ENCODE data around the gene ZNF441.
"Not testable (repeated sequence)": the region's sequence is repeated elsewhere in the genome, so short reads cannot be mapped to it uniquely, and the experiment has no call there.

Gene ZNF441
- 73.1 to 81.8 reads per million in 2 donors for total RNA-seq

DNA sequence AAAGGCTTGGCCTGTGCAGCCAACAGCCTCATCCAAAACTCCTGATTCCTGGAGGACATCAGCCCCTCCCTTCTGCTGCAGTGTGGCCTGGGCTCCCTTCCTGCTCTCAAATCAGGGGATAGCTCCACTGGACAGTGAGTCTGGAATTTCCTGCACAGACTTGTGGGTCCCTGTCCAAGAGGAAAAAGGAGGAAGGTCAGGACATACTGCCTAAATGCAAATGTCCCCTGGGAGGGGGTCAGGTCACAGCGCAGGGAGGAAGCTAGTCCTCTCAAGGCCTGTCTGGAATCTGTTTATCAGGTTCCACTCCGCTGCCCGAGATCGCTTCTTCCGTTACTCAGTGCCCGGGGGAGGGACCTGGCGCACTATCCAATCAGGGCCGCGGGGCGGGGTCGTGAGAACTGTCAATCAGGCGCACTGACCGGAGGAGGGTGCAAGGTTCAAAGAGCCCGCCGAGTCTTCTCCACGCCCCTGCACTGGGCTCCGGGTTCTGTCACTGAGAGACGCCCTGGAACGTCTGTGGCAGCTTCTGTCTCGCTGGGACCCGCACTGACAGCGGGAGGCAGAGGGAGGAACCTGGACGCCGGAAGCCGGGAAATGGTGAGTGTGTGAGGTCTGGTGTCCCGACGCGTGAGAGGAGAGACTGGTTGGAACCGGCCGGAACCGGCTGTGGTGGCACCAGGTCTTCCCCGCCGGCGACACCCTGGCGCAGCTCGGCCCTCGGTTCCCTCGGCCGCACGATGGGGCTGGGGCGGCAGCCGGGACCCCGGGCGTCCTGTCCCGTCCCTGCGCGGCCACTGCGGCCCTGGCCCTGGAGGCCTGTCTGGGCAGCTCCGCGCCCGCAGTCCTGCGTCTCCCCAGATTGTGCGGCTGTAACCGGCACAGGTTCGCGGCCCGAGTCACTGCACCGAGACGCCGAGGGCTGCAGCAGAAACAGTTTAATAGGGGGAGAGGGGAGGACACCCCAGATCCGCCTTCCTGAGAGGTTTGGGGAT lies at the start of gene ZNF441:
Gene ZNF441 (plus strand): TSS at position 404 of the 995 bp plus-strand sequence. CDS start 194 bp downstream, at position 598.
- DNase-seq: peak; percentile 76

DNA sequence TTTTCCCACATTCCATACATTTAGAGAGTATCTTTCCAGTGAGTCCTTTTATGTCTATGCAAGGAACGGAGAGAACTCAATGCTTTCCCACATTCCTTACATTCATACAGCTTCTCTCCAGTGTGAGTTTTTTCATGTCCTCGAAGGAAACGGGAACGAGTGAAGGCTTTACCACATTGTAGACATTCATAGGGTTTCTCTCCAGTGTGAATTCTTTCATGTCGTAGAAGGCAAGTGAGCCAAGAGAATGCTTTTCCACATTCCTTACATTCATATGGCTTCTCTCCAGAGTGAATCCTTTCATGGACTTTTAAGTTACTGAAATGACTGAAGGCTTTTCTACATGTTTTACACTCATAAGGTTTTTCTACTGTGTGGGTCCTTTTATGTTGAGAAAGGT lies 45.1 kb upstream of the ZNF441 start:
- no peak for DNase-seq

DNA sequence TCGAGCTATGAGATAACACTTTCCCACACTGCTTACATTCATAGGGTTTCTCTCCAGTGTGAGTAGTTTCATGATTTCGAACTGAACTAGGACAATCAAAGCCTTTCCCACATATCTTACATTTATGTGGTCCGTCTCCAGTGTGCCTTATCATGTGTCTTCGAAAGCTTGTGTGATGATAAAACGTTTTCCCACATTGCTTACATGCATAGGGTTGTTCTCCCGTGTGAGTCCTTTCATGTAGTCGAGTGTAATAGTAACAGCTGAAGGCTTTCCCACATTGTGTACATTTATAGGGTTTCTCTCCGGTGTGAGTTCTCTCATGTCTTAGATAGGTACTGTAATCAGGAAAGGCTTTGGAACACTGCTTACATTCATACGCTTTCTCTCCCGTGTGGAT lies 44.4 kb upstream of the ZNF441 start:
- no peak for DNase-seq

DNA sequence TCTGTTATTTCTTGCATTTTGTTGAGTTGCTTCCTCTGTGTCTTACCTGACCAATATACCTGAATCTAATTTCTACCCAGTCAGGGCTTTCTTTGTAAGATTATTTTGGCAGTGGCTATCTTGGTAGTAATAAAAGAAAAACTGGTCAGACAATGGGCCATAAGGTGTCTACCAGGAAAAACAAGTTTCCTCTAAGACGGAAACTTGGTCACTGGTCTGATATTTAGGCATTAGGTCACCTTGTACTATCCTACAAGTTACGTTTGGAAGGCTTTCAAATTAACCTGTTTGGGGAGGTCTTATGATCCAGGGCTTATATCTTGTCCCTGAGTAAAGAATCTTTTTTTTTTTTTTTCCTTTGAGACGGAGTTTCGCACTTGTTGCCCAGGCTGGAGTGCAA lies 37.2 kb upstream of the ZNF441 start:
- no peak for DNase-seq

DNA sequence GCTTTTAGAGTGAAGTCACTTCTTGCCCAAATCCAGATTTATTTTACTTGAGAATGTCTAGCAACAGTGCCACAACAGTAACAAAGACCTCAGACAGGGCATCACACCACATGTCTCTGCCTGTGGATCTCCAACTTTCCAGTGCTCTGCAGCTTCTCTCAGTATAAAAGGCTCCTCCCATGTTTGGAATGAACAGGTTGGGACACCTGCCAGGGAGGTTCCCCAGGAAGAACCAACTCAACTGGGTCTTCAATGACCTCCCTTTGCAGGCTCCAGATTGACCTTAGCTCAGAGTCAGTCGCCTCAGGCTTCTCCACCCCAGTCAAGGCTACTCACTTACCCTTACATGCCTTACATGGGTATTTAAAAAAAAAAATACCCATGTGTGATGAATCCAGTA lies 31.4 kb upstream of the ZNF441 start:
- no peak for DNase-seq

GRCh38 chr19:11736696-11737095 lies 30.1 kb upstream of the ZNF441 start:
- no peak for DNase-seq

GRCh38 chr19:11737964-11738745 lies 28.6 kb upstream of the ZNF441 start:
- DNase-seq: no peak

- DNase-seq: peak; percentile 45
These were observed 27.8 kb upstream of the ZNF441 start, which contains the start of gene ZNF823 for GRCh38 chr19:11738746-11739620. TSS of gene ZNF823 (minus strand) at chr19:11738946. CDS start at chr19:11738819, 127 bp downstream.

DNA sequence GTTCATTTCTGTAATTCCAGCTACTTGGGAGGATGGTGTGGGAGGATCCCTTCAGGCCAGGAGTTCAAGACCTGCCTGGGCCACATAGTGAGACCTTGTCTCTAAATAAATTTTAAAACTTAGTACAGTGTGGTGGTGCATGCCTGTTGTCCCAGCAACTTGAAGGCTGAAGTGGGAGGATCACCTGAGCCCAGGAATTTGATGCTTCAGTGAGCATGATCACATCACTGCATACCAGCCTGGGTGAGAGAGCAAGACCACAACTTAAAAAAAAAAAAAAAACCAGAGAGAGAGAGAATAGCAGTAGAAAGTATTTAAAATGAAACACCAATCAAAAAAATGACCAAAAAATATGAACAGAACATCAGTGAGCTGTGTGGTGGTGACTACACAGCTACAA lies 20.9 kb upstream of the ZNF441 start:
- DNase-seq: no peak

DNA sequence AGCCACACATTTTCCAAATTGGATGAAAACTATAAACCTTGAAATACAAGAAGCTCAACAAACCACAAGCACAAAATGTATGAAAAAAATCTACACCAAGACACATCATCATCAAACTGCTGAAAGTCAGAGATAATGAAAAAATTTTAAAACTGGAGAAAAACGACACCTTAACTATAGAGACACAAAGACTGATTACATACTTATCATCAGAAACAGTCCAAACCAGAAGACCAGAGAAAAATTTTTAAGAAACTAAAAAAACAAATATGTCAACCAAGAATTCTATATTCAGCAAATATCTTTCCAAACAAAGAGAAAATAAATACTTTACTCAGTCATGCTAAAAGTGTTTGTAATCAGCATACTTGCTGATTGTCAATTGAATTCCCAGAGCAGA lies 19.5 kb upstream of the ZNF441 start:
- no peak for DNase-seq

GRCh38 chr19:11749751-11750150 lies 17.0 kb upstream of the ZNF441 start:
- no peak for DNase-seq

GRCh38 chr19:11752244-11752736 lies 14.5 kb upstream of the ZNF441 start:
- DNase-seq: no peak

DNA sequence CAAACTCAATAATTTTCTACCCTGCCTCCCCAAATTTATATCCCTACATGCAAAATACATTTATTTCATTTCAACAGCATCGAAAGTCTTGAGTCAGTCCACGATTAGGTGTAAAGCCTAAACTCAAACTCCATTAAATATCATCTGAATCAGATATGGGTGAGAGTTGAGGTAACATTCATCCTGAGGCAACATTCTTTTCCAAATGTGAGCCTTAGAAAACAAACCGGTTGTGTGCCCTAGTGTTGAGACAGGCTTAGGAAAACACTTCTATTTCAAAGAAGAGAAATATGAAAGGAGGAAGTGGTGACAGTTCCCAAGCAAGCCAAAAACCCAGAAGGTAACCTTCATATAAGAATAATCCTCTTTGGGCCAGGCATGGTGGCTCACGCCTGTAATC lies 12.1 kb upstream of the ZNF441 start:
- DNase-seq: no peak

DNA sequence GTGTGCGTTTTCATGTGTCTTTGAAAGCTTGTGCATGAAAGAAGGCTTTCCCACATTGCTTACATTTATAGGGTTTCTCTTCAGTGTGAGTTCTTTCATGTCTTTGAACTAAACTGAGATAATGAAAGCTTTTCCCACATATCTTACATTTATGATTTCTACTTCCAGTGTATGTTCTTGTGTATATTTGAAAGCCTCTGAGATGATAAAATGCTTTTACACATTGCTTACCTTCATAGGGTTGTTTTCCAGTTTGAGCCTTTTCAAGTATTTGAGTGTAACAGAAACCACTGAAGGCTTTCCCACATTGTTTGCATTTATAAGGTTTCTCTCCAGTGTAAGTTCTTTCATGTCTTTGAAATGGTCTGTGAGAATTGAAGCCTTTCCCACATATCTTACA lies 9.8 kb upstream of the ZNF441 start:
- no peak for DNase-seq

DNA sequence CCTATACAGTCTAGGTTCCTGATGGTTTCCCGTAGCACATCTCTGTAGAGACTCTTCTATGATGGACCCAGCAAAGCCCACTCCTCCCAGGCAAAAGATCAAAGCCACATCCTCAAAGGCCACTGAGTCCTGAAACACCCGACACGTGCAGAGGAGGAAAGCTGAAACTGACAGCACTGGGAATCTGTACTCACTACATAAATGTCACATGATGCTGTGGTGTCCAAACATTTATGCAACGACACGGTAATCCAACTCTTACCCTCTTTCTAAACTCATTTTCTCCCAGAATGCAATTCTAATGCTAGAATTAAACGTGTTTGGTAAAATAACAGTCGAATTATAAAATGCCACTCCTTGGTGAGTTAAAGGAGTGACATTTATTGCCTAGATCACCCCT lies 7.0 kb upstream of the ZNF441 start:
- no peak for DNase-seq

GRCh38 chr19:11763117-11763516 lies 3.7 kb upstream of the ZNF441 start:
- DNase-seq: no peak

DNA sequence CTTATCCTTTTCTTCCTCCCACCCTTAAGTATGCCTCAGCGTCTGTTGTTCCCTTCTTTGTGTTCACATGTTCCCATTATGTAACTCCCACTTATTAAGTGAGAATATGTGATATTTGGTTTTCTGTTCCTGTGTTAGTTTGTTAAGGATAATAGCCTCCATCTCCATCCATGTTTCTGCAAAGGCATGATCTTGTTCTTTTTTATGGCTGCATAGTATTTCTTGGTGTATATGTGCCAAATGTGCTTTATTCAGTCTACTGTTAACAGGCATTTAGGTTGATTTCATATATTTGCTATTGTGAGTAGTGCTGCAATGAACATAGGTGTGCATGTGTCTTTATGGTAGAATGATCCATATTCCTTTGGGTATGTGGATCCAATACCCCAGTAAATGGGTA lies 3.2 kb upstream of the ZNF441 start:
- no peak for DNase-seq

GRCh38 chr19:11767633-11768133 lies 883 bp downstream of the ZNF441 start:
- no peak for DNase-seq

GRCh38 chr19:11769995-11770394 lies 3.2 kb downstream of the ZNF441 start:
- no peak for DNase-seq

GRCh38 chr19:11771520-11771919 lies 4.7 kb downstream of the ZNF441 start:
- not testable (repeated sequence) for DNase-seq

DNA sequence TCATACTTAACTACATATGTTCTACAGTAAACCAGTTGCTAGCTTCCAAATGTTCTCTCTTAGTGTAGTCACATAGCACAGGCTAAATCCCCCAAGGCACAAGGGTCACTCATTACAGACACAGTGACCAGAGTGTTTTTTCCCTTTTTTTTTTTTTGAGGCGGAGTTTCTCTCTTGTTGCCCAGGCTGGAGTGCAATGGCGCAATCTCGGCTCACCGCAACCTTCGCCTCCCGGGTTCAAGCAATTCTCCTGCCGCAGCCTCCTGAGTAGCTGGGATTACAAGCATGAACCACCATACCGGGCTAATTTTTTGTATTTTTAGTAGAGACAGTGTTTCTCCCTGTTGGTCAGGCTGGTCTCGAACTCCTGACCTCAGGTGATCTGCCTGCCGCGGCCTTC lies 9.9 kb downstream of the ZNF441 start:
- DNase-seq: not testable (repeated sequence)

- DNase-seq: no peak
These were observed 13.7 kb downstream of the ZNF441 start for GRCh38 chr19:11780431-11781020.
